Activated CD4-positive, alpha-beta T cell treated with anti-CD3 and anti-CD28 coated beads for 36 hours (primary cell): ENCODE measurements around the gene BPHL. TPM values are rescaled to one million over a fixed set of nuclear protein-coding genes. Genes with fewer than 3 reads are reported as not detected.

Experiments used
- ATAC-seq: fragments of 200-7000 bp; cut with Tn5 transposase; one replicate; pipeline ENCODE4 v1.10.0; 2021; ENCODE audit warnings: mild to moderate bottlenecking, moderate library complexity
- CTCF ChIA-PET: fragments of 350-600 bp; sonication (Branson Sonifier 250); formaldehyde crosslinking; loops from one replicate; lab custom pipeline; 2021; ENCODE audit warnings: antibody characterized with exemption; lab: Charles Lee
- POLR2A ChIA-PET: fragments of 350-600 bp; sonication (Branson Sonifier 250); formaldehyde crosslinking; loops from one replicate; lab custom pipeline; 2021; ENCODE audit warnings: antibody characterized with exemption, inconsistent platforms; lab: Charles Lee
- DNase-seq: peaks from one replicate; pipeline ENCODE4 v3.0.0-alpha.2; 2020
- H3K27ac Mint-ChIP-seq: one replicate; pipeline ENCODE4 v1.8.0; 2021; ENCODE audit warnings: mixed read lengths
- H3K27me3 Mint-ChIP-seq: one replicate; pipeline ENCODE4 v1.8.0; 2021; ENCODE audit warnings: mixed read lengths
- H3K36me3 Mint-ChIP-seq: one replicate; pipeline ENCODE4 v1.8.0; 2021; ENCODE audit warnings: low read depth, mixed read lengths
- H3K4me1 Mint-ChIP-seq: one replicate; pipeline ENCODE4 v1.8.0; 2021; ENCODE audit warnings: mixed read lengths
- H3K4me3 Mint-ChIP-seq: one replicate; pipeline ENCODE4 v1.8.0; 2021; ENCODE audit warnings: mild to moderate bottlenecking, moderate library complexity, mixed read lengths
- H3K9me3 Mint-ChIP-seq: one replicate; pipeline ENCODE4 v1.8.0; 2021; ENCODE audit warnings: low read depth, mixed read lengths
- intact Hi-C, 2 experiments: fragments of 100-400 bp; cut with DNase I in 1 of 2; cut with micrococcal nuclease in 1 of 2; formaldehyde crosslinking; loops; one replicate each; pipeline versions ENCODE4 v1.14.2 to v1.15.1; 2022 to 2024; cut with DNase I, micrococcal nuclease
- total RNA-seq, 2 experiments: library from RNA; stranded (reverse); gene quantifications; one replicate each; pipeline ENCODE4 v1.2.3, GENCODE V29; 2021

The BPHL gene
- total RNA-seq, 2 experiments from 2014 or later: 15.8 to 16.7 TPM

DNA sequence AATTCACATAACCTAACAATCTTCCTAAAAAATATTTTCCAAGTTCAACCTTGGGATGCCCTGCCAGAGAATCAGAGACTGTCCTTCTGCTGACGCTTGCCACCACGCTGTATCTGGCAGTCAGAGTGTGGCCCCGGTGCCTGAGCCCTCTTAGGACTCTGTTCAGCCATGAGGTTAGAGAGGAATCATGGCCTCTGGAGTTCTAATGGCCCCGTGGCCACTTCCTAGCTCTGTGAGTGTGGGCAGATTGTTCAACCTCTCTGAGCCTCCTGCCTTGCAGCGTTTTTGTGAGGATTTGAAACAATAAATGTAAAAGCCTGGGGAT lies 2.2 kb downstream of the BPHL start:
- Mint-ChIP-seq H3K9me3 (no peaks in the 10 kb centered on the region), H3K4me3 (no peak overlapping the region), H3K27me3 (no peaks in the 10 kb centered on the region), H3K36me3 (no peaks in the 10 kb centered on the region), H3K27ac (no peak overlapping the region), H3K4me1 (peaks cover 29% of the 10 kb centered on the region)
- DNase-seq: no peak
- ChIA-PET CTCF (interaction anchor here (1.0 kb wide), 2 partner anchors 8 to 131 kb away, joined by 3 read pairs; no protein-coding TSS in a partner anchor), POLR2A (interaction anchor here (0.6 kb wide), 1 partner anchor 728 kb away, joined by 3 read pairs; the partner anchor contains the start of gene FAM50B)
- ATAC-seq: no peak
- intact Hi-C loops: loop anchor here in 1 of 2 experiments (10.0 kb wide), 1 partner anchor 614 kb away; no protein-coding TSS in a partner anchor

DNA sequence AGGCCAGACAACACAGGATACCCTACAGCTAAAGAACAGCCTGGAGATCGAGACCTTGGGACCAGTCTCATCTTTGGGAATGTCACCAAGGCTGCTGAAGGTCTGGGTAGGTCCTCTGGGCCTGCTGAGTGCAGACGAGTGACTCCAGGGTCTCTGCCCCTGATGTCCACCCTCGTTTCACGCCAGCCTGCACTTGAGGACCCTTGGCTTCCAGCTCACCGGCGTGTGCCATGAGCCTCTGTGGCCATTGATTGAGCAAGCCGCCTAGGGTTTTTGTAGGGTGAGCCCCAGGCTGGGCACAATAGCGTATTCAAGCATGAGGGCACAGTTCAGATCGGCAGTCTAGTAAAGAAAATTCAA lies 4.3 kb downstream of the BPHL start:
- H3K36me3 Mint-ChIP-seq: no peaks in the 10 kb centered on the region
- ChIA-PET CTCF (interaction anchor here (0.6 to 1.7 kb wide), 4 partner anchors 95 to 834 kb away, joined by 3 to 6 read pairs (median 3); no protein-coding TSS in a partner anchor), POLR2A (no interaction called here)
- ATAC-seq (no peak), DNase-seq (no peak)
- H3K27ac Mint-ChIP-seq: no peak overlapping the region
- no peaks in the 10 kb centered on the region for H3K27me3 Mint-ChIP-seq
- no peaks in the 10 kb centered on the region for H3K9me3 Mint-ChIP-seq
- H3K4me1 Mint-ChIP-seq: peaks cover 20% of the 10 kb centered on the region
- H3K4me3 Mint-ChIP-seq: no peak overlapping the region
- intact Hi-C loops: loop anchor here in 1 of 2 experiments (10.0 kb wide), 1 partner anchor 612 kb away; no protein-coding TSS in a partner anchor

DNA sequence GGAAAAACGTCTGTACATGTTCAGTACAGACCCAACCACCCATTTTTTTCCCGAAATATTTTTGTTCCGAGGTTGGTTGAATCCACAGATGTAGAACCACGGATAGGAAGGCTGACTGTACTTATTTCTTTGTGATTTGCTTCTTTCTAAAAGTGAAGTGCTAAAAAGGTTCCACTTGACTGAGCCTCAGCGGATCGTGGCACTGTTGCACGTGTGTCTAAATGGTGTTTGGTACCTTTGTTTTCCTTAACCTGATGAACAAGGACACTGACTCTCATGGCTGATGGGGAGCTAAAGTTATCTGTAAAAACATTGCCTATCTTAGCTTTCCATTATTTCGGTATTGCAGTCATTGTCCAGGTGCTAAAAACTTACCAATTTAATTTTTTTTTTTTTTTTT lies 6.2 kb downstream of the BPHL start:
- intact Hi-C loops: loop anchor here (5.0 to 10.0 kb wide), 2 partner anchors 333 to 610 kb away; partner anchors contain the start of gene SLC22A23 (in 1 of the 2)
- Mint-ChIP-seq H3K27me3 (no peaks in the 10 kb centered on the region), H3K4me3 (no peak overlapping the region), H3K9me3 (no peaks in the 10 kb centered on the region), H3K4me1 (peaks cover 12% of the 10 kb centered on the region), H3K27ac (no peak overlapping the region), H3K36me3 (peaks cover 11% of the 10 kb centered on the region)
- ChIA-PET POLR2A (no interaction called here), CTCF (interaction anchor here (6.6 kb wide), 1 partner anchor 126 kb away, joined by 67 read pairs; no protein-coding TSS in a partner anchor)
- ATAC-seq: no peak
- DNase-seq: no peak

DNA sequence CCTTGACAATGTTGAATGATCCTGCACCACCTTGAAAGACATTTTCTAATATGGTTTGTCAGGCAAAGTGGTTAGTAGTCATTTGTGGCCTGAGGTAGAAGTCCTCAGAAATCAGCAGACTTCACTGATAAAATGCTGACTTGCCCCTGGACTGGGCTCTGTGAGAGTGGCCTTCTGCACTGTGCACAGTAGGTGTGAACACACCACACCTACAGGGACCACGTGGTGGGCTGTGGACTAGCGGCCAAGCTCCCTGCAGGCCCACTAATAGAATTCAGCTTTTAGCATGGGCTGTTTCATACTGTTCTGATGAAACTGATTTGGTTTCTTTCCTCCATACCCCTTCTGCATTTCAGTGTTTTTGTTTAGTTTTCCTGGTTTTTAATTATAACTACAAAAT lies 7.3 kb downstream of the BPHL start:
- no peaks in the 10 kb centered on the region for H3K9me3 Mint-ChIP-seq
- intact Hi-C loops: loop anchor here (1.0 to 10.0 kb wide), 7 partner anchors 8 to 609 kb away; partner anchors contain the start of genes PSMG4 (in 2 of the 2), BPHL (in 1 of the 2), SLC22A23 (in 1 of the 2) and TUBB2A (in 1 of the 2)
- no peak for ATAC-seq
- H3K27ac Mint-ChIP-seq: no peak overlapping the region
- no peaks in the 10 kb centered on the region for H3K27me3 Mint-ChIP-seq
- H3K4me3 Mint-ChIP-seq: no peak overlapping the region
- no peak for DNase-seq
- peaks cover 13% of the 10 kb centered on the region for H3K36me3 Mint-ChIP-seq
- peaks cover 10% of the 10 kb centered on the region for H3K4me1 Mint-ChIP-seq
- POLR2A ChIA-PET: no interaction called here
- CTCF ChIA-PET: interaction anchor here (0.6 to 6.6 kb wide), 8 partner anchors 40 to 135 kb away, joined by 3 to 67 read pairs (median 4); no protein-coding TSS in a partner anchor

DNA sequence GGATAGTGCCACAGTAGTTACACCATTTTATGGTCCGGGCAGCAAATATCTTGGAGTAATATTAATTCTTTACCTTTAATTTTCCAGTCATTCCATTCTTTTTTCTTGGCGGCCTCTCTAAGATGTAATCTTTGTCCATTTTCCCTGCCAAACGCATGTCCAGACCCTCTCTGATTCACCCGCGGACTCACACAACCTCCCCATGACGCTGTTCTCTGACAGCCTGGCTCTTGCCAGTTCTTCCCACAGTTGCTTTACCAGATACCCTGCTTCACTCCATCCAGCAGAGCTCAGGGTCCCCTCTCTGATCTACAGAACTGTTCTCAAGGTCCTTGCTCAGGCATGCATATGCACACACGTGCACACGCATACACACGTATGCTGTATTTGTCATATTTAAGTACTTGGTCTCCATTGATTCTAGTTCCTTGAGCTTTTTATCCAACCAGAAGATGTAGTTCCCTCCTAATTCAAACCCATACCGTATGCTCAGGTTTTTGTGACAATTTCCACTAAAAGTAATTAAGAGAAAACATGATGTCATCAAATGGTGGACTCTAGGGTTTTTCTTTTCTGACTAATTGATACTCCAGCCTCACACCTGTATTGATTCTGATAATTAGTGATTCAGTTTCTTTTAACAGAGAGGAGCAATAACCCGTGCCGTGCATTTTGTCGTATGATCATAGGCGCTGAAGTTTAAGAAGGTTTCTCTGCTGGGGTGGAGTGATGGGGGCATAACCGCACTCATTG lies 10.0 kb downstream of the BPHL start:
- Mint-ChIP-seq H3K36me3 (peaks cover 22% of the 10 kb centered on the region), H3K27ac (no peak overlapping the region), H3K9me3 (no peaks in the 10 kb centered on the region), H3K4me3 (no peak overlapping the region), H3K27me3 (no peaks in the 10 kb centered on the region), H3K4me1 (peaks cover 7% of the 10 kb centered on the region)
- DNase-seq: no peak
- intact Hi-C loops: loop anchor here (5.0 to 10.0 kb wide), 2 partner anchors 329 to 606 kb away; partner anchors contain the start of gene SLC22A23 (in 1 of the 2)
- CTCF ChIA-PET: interaction anchor here (1.2 to 6.6 kb wide), 3 partner anchors 10 to 122 kb away, joined by 3 to 67 read pairs (median 5); partner anchors contain the start of gene BPHL
- ATAC-seq: no peak
- POLR2A ChIA-PET: interaction anchor here (0.6 kb wide), 1 partner anchor 104 kb away, joined by 3 read pairs; no protein-coding TSS in a partner anchor

DNA sequence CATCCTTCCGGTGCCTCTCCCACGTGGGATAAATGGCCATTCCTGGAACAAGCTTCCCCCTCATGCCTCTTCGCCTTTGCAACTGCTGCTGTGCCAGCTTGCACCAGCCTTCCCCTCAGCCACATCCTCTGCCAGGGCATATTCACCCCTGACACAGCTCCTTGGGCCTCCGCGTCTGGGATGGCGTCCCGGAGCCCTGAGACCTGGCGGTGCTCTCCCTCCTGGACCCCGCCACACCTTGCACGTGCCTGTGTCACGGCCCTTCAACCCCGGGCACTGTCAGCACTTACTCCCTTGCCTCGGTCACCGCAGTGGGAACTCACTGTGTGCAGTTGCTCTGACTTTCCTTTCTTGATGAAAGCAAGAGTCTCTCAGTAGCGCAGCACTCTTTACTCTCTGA lies 13.2 kb downstream of the BPHL start:
- peaks cover 26% of the 10 kb centered on the region for H3K36me3 Mint-ChIP-seq
- H3K4me1 Mint-ChIP-seq: no peaks in the 10 kb centered on the region
- no peaks in the 10 kb centered on the region for H3K9me3 Mint-ChIP-seq
- no peak overlapping the region for H3K27ac Mint-ChIP-seq
- no peak for DNase-seq
- no peak for ATAC-seq
- POLR2A ChIA-PET: no interaction called here
- no peak overlapping the region for H3K4me3 Mint-ChIP-seq
- CTCF ChIA-PET: no interaction called here
- intact Hi-C loops: no loop called here
- no peaks in the 10 kb centered on the region for H3K27me3 Mint-ChIP-seq

DNA sequence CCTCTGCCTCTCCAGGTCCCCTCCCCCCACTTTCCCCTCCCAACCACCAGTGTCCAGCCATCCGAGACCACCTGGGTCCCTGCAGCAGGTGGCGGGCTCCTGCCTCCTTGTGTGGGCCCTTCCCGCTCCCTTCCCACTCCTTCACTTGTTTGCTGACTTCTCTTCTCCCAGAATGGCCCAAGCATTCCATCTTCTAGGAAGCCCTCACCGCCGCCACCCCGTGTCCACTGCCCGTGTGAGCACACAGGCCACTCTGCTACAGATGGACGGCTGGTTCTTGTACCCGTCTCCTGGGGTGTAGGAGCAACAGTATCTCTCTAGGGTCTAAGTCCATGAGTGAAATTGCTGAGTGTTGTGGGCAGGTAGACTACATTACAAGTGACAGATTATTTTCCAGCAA lies 15.0 kb downstream of the BPHL start:
- POLR2A ChIA-PET: no interaction called here
- CTCF ChIA-PET: no interaction called here

DNA sequence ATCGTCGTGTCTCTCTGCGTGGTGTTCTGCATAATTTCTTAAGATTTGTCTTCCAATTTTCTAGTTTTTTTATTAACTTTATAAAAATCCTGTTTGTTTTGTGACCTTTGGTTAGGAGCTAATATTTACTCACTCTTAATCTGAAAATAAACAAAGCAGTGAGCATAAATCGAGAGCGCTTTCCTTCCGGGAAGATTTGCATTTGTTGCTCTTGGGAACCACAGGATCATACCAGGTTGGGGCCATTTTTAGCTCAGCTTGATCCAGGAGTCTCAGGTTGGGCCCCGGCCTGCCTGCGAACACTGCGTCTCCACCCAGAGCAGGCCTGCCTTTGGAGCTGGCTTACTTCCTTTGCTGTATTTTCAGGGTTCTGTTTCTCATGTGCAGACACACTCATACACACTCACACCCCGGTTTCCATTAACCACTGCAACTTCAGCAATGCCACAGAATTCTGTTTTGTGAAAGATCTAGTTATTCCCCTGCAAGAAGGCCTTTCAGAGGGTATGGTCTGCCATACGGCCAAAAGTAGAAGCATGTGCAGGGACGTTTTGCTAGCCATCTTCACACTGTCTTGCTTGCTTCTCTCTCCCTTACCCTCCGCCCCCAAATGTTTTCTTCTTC lies 17.3 kb downstream of the BPHL start:
- no peak overlapping the region for H3K4me3 Mint-ChIP-seq
- CTCF ChIA-PET: no interaction called here
- POLR2A ChIA-PET: no interaction called here

More for the DNA sequence above, 15.0 kb downstream of the BPHL start:
- no peaks in the 10 kb centered on the region for H3K27me3 Mint-ChIP-seq
- no peak for DNase-seq
- H3K4me3 Mint-ChIP-seq: no peak overlapping the region
- H3K36me3 Mint-ChIP-seq: peaks cover 29% of the 10 kb centered on the region
- H3K9me3 Mint-ChIP-seq: no peaks in the 10 kb centered on the region
- peaks cover 2% of the 10 kb centered on the region for H3K4me1 Mint-ChIP-seq
- intact Hi-C loops: no loop called here
- no peak overlapping the region for H3K27ac Mint-ChIP-seq
- no peak for ATAC-seq

DNA sequence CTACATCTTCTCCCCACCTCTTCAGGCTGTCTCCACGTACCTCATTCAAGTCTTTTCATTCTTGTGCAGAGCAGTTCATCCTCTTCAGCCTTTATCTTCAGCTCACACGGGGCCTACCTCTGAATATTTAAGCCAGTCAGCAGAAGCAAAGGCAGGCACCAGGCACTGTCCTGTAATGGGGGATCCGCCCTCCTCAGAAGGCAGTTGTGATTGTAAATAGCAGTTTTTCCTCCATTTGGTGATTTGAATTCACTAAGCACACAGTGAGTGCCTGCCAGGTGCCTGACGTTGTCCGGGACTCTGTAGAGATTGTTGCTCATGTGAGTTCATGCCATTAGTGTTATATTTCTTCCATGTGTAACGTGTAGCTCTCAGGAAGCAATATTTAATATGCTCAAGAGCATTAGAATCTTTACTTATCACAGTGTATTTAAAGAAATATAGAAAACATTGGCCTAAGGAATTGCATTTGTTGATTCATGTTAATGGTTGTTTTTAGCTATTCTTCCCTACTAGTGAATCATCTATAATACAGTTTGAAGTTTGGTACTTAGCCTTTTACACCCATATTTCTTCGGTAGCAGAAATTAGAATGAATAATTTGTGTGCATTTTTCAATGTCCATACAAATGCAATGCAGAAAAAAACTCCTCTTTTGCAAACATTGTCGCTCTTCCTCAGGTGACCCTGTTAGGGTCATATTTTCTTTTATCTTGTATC lies 17.9 kb downstream of the BPHL start:
- Mint-ChIP-seq H3K36me3 (peaks cover 35% of the 10 kb centered on the region), H3K27ac (no peak overlapping the region), H3K4me1 (peaks cover 7% of the 10 kb centered on the region), H3K27me3 (no peaks in the 10 kb centered on the region), H3K9me3 (no peaks in the 10 kb centered on the region), H3K4me3 (no peak overlapping the region)
- ATAC-seq: no peak
- no peak for DNase-seq
- POLR2A ChIA-PET: no interaction called here
- intact Hi-C loops: no loop called here
- CTCF ChIA-PET: no interaction called here

More for the DNA sequence above, 17.3 kb downstream of the BPHL start:
- H3K9me3 Mint-ChIP-seq: no peaks in the 10 kb centered on the region
- intact Hi-C loops: no loop called here
- H3K27me3 Mint-ChIP-seq: no peaks in the 10 kb centered on the region
- peaks cover 34% of the 10 kb centered on the region for H3K36me3 Mint-ChIP-seq
- DNase-seq: no peak
- H3K4me1 Mint-ChIP-seq: peaks cover 7% of the 10 kb centered on the region
- no peak for ATAC-seq
- H3K27ac Mint-ChIP-seq: no peak overlapping the region

DNA sequence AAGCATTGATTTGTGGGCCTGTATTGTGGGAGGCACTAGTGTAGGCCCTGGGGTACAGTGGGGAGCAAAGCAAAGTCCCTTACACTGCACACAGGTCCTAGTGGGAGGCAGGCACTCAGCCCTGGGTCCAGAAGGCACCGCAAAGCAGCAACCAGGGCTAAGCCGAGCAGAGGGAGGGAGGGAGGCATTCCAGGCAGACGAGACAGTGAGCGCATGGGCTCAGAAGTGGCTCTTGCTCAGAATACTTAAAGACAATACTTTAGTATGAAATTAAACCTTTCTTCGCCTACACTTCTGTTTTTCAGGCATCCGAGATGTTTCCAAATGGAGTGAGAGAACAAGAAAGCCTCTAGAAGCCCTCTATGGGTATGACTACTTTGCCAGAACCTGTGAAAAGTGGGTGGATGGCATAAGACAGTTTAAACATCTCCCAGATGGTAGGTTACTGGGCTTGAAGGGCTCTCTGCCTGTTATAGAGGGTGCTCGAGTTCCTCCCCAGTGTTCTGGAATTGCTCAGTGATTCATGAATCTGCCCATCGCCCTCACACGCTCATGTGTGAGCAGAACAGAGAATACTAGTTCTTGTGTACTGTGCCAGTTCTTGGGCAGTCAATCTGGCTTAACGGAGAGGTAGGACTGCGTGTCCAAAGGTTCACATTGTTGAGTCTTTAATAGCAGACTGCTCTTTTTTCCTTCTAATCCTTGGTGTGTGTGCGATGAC lies 18.7 kb downstream of the BPHL start:
- Mint-ChIP-seq H3K4me1 (peaks cover 7% of the 10 kb centered on the region), H3K9me3 (no peaks in the 10 kb centered on the region), H3K4me3 (no peak overlapping the region), H3K27ac (no peak overlapping the region), H3K36me3 (peaks cover 29% of the 10 kb centered on the region), H3K27me3 (no peaks in the 10 kb centered on the region)
- intact Hi-C loops: no loop called here
- ChIA-PET POLR2A (no interaction called here), CTCF (no interaction called here)
- ATAC-seq: no peak
- DNase-seq: no peak
